Ovary (tissue), 9 donors: Measurements from ENCODE around the gene DHX29. TPM values are rescaled to one million over a fixed set of nuclear protein-coding genes. Genes with fewer than 3 reads are reported as not detected.

Source experiments
- DNase-seq, 5 donors: peaks; one replicate each; pipeline ENCODE4 v3.0.0-alpha.2; 2019 to 2020
- H3K27ac ChIP-seq, 2 donors: fragments of 200-600 bp; one replicate each; pipeline versions ENCODE4 v1.5.1 to v1.8.0; 2019 to 2022
- H3K27me3 ChIP-seq: fragments of 200-600 bp; one replicate; pipeline ENCODE4 v1.8.0; 2022
- H3K36me3 ChIP-seq: fragments of 200-600 bp; sonication (generic); one replicate; pipeline ENCODE4 v1.5.1; 2019
- H3K4me1 ChIP-seq: one replicate; pipeline ENCODE4 v1.8.1; 2013; ENCODE audit warnings: mild to moderate bottlenecking, moderate library complexity; ENCODE audit not compliant: insufficient read depth
- H3K4me3 ChIP-seq: fragments of 200-600 bp; sonication (generic); one replicate; pipeline ENCODE4 v1.5.1; 2017
- H3K9me3 ChIP-seq, 2 donors: fragments of 200-600 bp in 1 of 2; sonication (generic) in 1 of 2; one replicate each; pipeline versions ENCODE4 v1.5.1 to v1.8.1; 2013 to 2019; ENCODE audit warnings: mild to moderate bottlenecking in 1 of 2, moderate library complexity in 1 of 2
- CTCF ChIP-seq, 3 donors: fragments of 450-650 bp in 2 of 3; fragments of 200-600 bp in 1 of 3; IDR thresholded peaks; one replicate each; pipeline versions ENCODE4 v1.5.1 to v1.8.0; 2016 to 2022; ENCODE audit warnings: antibody characterized with exemption in 3 of 3, mild to moderate bottlenecking in 1 of 3
- EP300 ChIP-seq: sonication (generic); formaldehyde crosslinking; IDR thresholded peaks from one replicate; pipeline ENCODE4 v1.6.1; 2017; ENCODE audit warnings: antibody characterized with exemption
- POLR2A ChIP-seq: fragments of 450-650 bp; IDR thresholded peaks from one replicate; pipeline ENCODE4 v1.6.1; 2017; ENCODE audit warnings: antibody characterized with exemption, mild to moderate bottlenecking, moderate library complexity
- WGBS, 3 donors: extraction: QIAGEN DNeasy Blood & Tissue Kit in 1 of 3; methylation state at CpG; one replicate each; pipeline versions ENCODE4 v1.1.5 to v1.1.7; 2013 to 2017; 5-methylcytosine and 5-hydroxymethylcytosine counted together
- intact Hi-C, 4 donors: fragments of 100-400 bp; cut with DNase I; formaldehyde crosslinking; loops; one replicate each; pipeline versions ENCODE4 v1.11.0 to v1.15.1; 2022 to 2023
- polyA plus RNA-seq, 2 donors: library from polyadenylated mRNA; stranded (reverse); fragments of 200-250 nt in 1 of 2; fragments of 350-450 nt in 1 of 2; fragmentation: Illumina TruSeq in 1 of 2; extraction: RNeasy Lipid Tissue Mini Kit (QIAGEN cat#74804) in 1 of 2; gene quantifications; one replicate each; pipeline ENCODE4 v1.2.3, GENCODE V29; 2013 to 2014
- total RNA-seq, 7 donors: library from RNA; depleted of rRNA in 2 of 7; stranded (reverse); fragments of >200 nt in 2 of 7; fragmentation: NEBNext Ultra II Directional in 3 of 7; extraction: Animal tissue kit (Norgen Biotek cat#: 25700) in 3 of 7; gene quantifications; one replicate each; pipeline versions ENCODE4 v1.1.0 to v1.2.4, GENCODE V29; 2016 to 2023
- donor health status: DM: no; HTN: no; CAD: no; lungs with moderate emphysema.
- donor health status: DM: no; HTN: no; CAD: no.
- donor health status: Bipolar disorder and iron deficiency.
- donor health status: DM: yes; HTN: yes; CAD: no.
- donor health status: DM: no; HTN: no; CAD: no.
- donor health status: DM: yes; HTN: yes; CAD: no.

DHX29 gene
- total and polyA plus RNA-seq, 9 donors: 13.1 to 25.2 (median 21.0) TPM

GRCh38 chr5:55316837-55317236 is 9.3 kb upstream of the DHX29 start:
- Histone ChIP-seq H3K36me3 (no peaks in the 10 kb centered on the region), H3K27ac (no peak overlapping the region), H3K27me3 (no peaks in the 10 kb centered on the region), H3K9me3 (no peaks in the 10 kb centered on the region), H3K4me3 (no peak overlapping the region), H3K4me1 (peaks cover 6% of the 10 kb centered on the region)
- no peak for DNase-seq
- intact Hi-C loops: no loop called here
- TF ChIP-seq POLR2A (no peak), EP300 (no peak), CTCF (IDR thresholded peaks at IDR 0.05) (no peak)

- no peak for DNase-seq
- peaks cover 6% of the 10 kb centered on the region for H3K4me1 ChIP-seq
- H3K27me3 ChIP-seq: no peaks in the 10 kb centered on the region
- no peak for TF ChIP-seq EP300
- no peak for TF ChIP-seq POLR2A
- no peak for TF ChIP-seq CTCF (IDR thresholded peaks at IDR 0.05)
- intact Hi-C loops: no loop called here
- no peaks in the 10 kb centered on the region for H3K9me3 ChIP-seq
- 96 to 98% (median 96%) methylated on average over 2 of the region's 2 CpGs for WGBS, 3 donors
- no peaks in the 10 kb centered on the region for H3K36me3 ChIP-seq
- no peak overlapping the region for H3K27ac ChIP-seq
- no peak overlapping the region for H3K4me3 ChIP-seq
Observed at GRCh38 chr5:55316289-55316688, 8.8 kb upstream of the DHX29 start.

DNA sequence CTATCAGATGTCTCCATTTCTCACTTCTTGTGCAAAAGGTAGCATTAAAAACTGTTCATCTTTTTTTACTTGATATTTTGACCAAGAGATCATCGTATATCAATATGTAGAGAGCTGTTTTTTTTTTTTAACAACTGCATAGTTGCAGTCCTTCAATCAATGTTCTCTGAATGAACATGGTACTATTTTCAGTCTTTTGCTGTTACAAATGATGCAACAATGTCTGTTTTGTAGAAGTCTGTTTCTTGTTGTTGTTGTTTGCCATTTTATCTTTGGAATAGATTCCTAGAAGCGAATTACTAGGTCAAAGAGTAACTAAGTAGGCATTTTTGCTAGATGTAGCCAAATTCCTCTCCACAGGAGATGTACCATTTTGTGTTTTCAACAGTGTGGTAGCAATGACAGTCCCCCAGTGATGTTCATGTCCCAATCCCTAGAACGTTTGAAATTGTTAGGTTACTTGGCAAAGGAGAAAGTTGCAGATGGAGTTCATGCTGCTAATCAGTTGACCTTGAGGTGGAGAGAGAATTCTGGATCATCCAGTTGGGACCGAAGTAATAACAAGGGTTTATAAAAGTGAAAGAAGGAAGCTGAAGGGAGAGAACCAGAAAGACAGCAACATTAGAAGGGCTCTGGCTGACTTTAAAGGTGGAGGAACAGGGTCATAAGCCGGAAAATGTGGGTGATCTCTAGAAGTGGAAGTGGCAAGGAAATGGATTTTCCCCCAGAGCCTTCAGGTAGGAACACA is 6.5 kb upstream of the DHX29 start:
- peaks cover 6% of the 10 kb centered on the region for H3K4me1 ChIP-seq
- 34 to 55% (median 41%) methylated on average over 5 of the region's 5 CpGs for whole genome bisulfite sequencing, 3 donors
- TF ChIP-seq POLR2A (no peak), CTCF (IDR thresholded peaks at IDR 0.05) (no peak), EP300 (no peak)
- no peak overlapping the region for H3K27ac ChIP-seq
- no peaks in the 10 kb centered on the region for H3K27me3 ChIP-seq
- H3K36me3 ChIP-seq: no peaks in the 10 kb centered on the region
- H3K9me3 ChIP-seq: no peaks in the 10 kb centered on the region
- H3K4me3 ChIP-seq: no peak overlapping the region
- intact Hi-C loops: no loop called here
- no peak for DNase-seq

DNA sequence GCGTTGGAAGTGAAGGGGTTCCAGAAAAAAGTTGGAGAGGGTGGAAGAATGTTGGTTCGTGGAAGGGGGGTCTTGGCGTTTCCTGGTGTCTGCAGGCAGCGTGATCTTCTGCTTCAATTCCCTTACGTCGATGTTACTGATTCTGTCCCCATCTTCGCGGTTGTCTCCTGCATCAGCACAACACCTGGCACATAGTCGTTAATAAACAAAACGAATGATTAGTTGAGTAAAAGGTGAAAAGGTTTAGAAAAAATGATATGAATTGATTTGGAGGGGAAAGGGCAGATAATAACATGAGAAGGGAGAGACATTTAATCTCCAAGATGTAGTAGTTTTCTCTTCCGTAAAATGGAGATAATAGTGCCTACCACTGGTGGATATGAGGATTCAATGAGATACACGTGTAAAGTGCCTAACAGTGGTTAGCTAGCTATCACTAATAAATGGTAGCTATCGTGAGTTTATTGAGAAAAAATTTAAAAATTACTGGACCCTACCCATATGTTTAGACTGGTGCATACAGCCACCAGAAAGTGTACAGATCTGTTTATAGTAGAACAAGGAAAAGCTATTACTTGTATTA is 851 bp upstream of the DHX29 start:
- Histone ChIP-seq H3K27ac (peak overlapping the region; percentile 90 to 96), H3K4me1 (peaks cover 5% of the 10 kb centered on the region), H3K36me3 (no peaks in the 10 kb centered on the region), H3K9me3 (no peaks in the 10 kb centered on the region), H3K4me3 (peak overlapping the region; percentile 62), H3K27me3 (no peaks in the 10 kb centered on the region)
- no peak for TF ChIP-seq POLR2A
- no peak for TF ChIP-seq EP300
- no peak for TF ChIP-seq CTCF (IDR thresholded peaks at IDR 0.05)
- DNase-seq: peak in 1 of 5 donors; percentile 9
- WGBS, 3 donors: 0 to 1% (median 1%) methylated on average over 13 of the region's 13 CpGs
- intact Hi-C loops: no loop called here
